IMR-90 (cell line): ENCODE results near the gene ANO4.

Experiments
- BHLHE40 ChIP-seq: fragments of 150-350 bp; IDR thresholded peaks from 2 replicates; pipeline ENCODE4 v1.6.1; 2016; ENCODE audit warnings: mild to moderate bottlenecking, low read depth, low read length
- CEBPB ChIP-seq: IDR thresholded peaks from 2 replicates; pipeline ENCODE4 v1.6.1; 2012; ENCODE audit warnings: low read depth, low read length, improper control_type of control experiment
- CHD1 ChIP-seq: IDR thresholded peaks from 2 replicates; pipeline ENCODE4 v1.6.1; 2012; ENCODE audit warnings: low read depth, low read length, improper control_type of control experiment
- CTCF ChIP-seq: conservative IDR thresholded peaks from 2 replicates; pipeline ENCODE4 v1.5.1; 2012; ENCODE audit warnings: mild to moderate bottlenecking, low read depth, low read length, improper control_type of control experiment
- MAZ ChIP-seq: IDR thresholded peaks from 2 replicates; pipeline ENCODE4 v1.6.1; 2012; ENCODE audit warnings: low read depth, mild to moderate bottlenecking, low read length, improper control_type of control experiment, moderate library complexity, borderline replicate concordance
- POLR2A ChIP-seq: IDR thresholded peaks from 2 replicates; pipeline ENCODE4 v1.6.1; 2012; ENCODE audit warnings: mild to moderate bottlenecking, low read depth, low read length
- RAD21 ChIP-seq: IDR thresholded peaks from 2 replicates; pipeline ENCODE4 v1.6.1; 2012; ENCODE audit warnings: low read length, improper control_type of control experiment
- RCOR1 ChIP-seq: IDR thresholded peaks from 2 replicates; pipeline ENCODE4 v1.6.1; 2012; ENCODE audit warnings: mild to moderate bottlenecking, low read length, improper control_type of control experiment; ENCODE audit not compliant: insufficient replicate concordance
- SMC3 ChIP-seq: fragments of 150-350 bp; IDR thresholded peaks from 2 replicates; pipeline ENCODE4 v1.6.1; 2016; ENCODE audit warnings: low read depth, mild to moderate bottlenecking, antibody characterized with exemption, low read length, moderate library complexity
- USF2 ChIP-seq: fragments of 150-350 bp; IDR thresholded peaks from 2 replicates; pipeline ENCODE4 v1.6.1; 2017; ENCODE audit warnings: mild to moderate bottlenecking, antibody characterized with exemption, low read length, low read depth

GRCh38 chr12:101019201-101019600 lies 224.6 kb downstream of the ANO4 start:
- TF ChIP-seq POLR2A (no peak), CTCF (no peak), MAZ (no peak), CHD1 (no peak), CEBPB (no peak), USF2 (no peak), RCOR1 (no peak), BHLHE40 (no peak), RAD21 (no peak), SMC3 (no peak)
